Effector memory CD4-positive, alpha-beta T cell (primary cell): Measurements from ENCODE around the gene NOS3.

ENCODE experiments used
- DNase-seq, 3 donors: peaks; one replicate each; pipeline ENCODE4 v3.0.0-alpha.2; 2020
- H3K27ac ChIP-seq: 2 replicates; pipeline ENCODE4 v1.7.0; 2013; ENCODE audit warnings: mild to moderate bottlenecking, low read length, moderate library complexity; ENCODE audit not compliant: insufficient read depth, poor library complexity, severe bottlenecking
- H3K27me3 ChIP-seq: replicated peaks from 2 replicates; pipeline ENCODE4 v1.7.0; 2013; ENCODE audit warnings: mild to moderate bottlenecking, low read length; ENCODE audit not compliant: insufficient read depth, control insufficient read depth, poor library complexity, severe bottlenecking
- H3K36me3 ChIP-seq: 2 replicates; pipeline ENCODE4 v1.7.0; 2013; ENCODE audit warnings: mild to moderate bottlenecking, low read length, moderate library complexity; ENCODE audit not compliant: control insufficient read depth, insufficient read depth
- H3K4me1 ChIP-seq: 2 replicates; pipeline ENCODE4 v1.7.0; 2013; ENCODE audit warnings: low read length, mild to moderate bottlenecking; ENCODE audit not compliant: control insufficient read depth, insufficient read depth, poor library complexity, severe bottlenecking
- H3K4me3 ChIP-seq: 2 replicates; pipeline ENCODE4 v1.7.0; 2013; ENCODE audit warnings: low read length, low read depth, mild to moderate bottlenecking; ENCODE audit not compliant: insufficient read depth, poor library complexity, severe bottlenecking
- H3K9me3 ChIP-seq: 2 replicates; pipeline ENCODE4 v1.7.0; 2013; ENCODE audit warnings: mild to moderate bottlenecking, low read length, moderate library complexity; ENCODE audit not compliant: control insufficient read depth

The NOS3 gene

DNA sequence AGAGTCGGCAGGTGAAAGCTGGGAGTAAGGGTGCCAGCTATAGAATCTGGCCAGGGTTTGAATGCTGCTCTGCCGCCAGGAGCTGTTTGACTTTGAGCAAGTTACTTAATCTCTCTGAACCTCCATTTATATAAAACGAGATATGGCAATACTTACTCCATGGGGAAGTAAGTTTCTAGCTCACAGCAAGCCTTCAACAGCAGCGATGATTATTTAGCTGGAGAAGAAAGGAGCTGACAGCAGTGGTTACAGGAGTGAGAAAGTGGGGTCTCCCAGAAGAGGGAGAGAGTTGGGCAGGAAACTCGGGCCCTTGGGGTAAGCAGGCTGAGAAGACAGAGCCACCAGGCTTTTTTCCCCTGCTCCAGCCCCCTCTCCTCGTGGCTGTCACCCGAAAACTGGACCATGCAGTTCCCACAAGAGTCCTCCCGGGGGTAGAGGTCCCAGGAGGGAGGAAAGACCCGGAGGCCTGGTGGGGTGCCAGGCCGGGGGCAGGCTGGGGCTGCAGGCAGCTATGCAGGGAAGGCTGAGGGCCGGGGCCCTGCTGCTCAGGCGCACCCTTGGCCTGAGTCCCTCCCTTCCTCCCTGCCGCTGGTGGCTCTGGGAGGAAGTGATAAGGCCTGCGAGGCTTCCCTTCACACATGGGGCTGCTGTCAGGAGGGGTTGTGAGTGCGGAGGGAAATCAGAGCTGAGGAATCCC lies 3.5 kb downstream of the NOS3 start:
- Histone ChIP-seq H3K4me1 (peaks cover 43% of the 10 kb centered on the region), H3K27me3 (no peaks in the 10 kb centered on the region), H3K36me3 (no peaks in the 10 kb centered on the region), H3K4me3 (peak overlapping the region; percentile 32), H3K27ac (peak overlapping the region; percentile 47), H3K9me3 (peaks cover 10% of the 10 kb centered on the region)
- no peak for DNase-seq

- no peak for DNase-seq
- Histone ChIP-seq H3K9me3 (peaks cover 5% of the 10 kb centered on the region), H3K27ac (peak overlapping the region; percentile 47), H3K4me1 (peaks cover 48% of the 10 kb centered on the region), H3K4me3 (peak overlapping the region; percentile 32), H3K27me3 (no peaks in the 10 kb centered on the region), H3K36me3 (no peaks in the 10 kb centered on the region)
Measured at GRCh38 chr7:150994838-150995510, 4.2 kb downstream of the NOS3 start.

DNA sequence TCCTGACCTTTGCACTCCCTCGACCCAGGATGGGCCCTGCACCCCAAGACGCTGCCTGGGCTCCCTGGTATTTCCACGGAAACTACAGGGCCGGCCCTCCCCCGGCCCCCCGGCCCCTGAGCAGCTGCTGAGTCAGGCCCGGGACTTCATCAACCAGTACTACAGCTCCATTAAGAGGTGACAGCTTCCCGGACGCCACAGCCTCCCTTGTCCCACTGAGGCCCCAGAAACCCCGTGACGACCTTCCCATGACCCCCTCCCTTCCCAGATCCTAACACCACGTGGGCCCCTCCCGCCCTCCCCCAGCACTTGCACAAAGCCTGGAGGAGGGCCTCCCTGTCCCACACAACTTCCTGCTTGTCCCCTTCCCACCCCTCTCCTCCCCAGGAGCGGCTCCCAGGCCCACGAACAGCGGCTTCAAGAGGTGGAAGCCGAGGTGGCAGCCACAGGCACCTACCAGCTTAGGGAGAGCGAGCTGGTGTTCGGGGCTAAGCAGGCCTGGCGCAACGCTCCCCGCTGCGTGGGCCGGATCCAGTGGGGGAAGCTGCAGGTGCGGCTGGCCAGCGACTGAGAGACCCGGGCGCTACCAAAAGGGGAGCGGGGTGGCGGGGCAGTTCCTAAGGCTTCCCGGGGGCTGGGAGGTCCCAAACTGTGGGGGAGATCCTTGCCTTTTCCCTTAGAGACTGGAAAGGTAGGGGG lies 5.7 kb downstream of the NOS3 start:
- no peak for DNase-seq
- peaks cover 2% of the 10 kb centered on the region for H3K36me3 ChIP-seq
- H3K9me3 ChIP-seq = no peaks in the 10 kb centered on the region
- no peak overlapping the region for H3K4me3 ChIP-seq
- no peaks in the 10 kb centered on the region for H3K27me3 ChIP-seq
- H3K27ac ChIP-seq = no peak overlapping the region
- peaks cover 48% of the 10 kb centered on the region for H3K4me1 ChIP-seq

GRCh38 chr7:150997075-150997511 lies 6.3 kb downstream of the NOS3 start:
- DNase-seq = no peak
- Histone ChIP-seq H3K4me3 (no peak overlapping the region), H3K4me1 (peaks cover 48% of the 10 kb centered on the region)

DNA sequence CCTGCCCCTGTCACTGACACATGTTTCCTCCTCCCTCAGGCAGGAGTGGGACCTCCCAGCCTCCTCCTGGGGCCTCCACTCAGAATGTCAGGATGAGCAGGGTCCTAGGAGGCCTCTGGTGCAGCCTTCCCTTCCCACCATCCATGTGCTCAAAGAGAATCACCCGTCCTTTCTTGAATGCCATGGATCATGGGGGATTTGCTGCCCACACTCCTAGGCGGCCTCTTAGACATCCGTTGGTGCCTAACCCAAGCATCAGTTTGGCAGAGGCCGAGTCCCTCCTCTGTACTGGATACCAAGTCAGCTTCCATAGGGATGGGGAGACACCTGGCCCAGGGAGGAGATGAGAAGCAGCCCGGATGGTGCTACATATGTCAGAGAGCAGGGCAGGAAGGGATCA lies 7.0 kb downstream of the NOS3 start:
- no peak for DNase-seq
- Histone ChIP-seq H3K4me1 (peaks cover 48% of the 10 kb centered on the region), H3K4me3 (no peak overlapping the region), H3K36me3 (peaks cover 7% of the 10 kb centered on the region), H3K27me3 (no peaks in the 10 kb centered on the region), H3K27ac (no peak overlapping the region), H3K9me3 (no peaks in the 10 kb centered on the region)

More at GRCh38 chr7:150997075-150997511, 6.3 kb downstream of the NOS3 start:
- Histone ChIP-seq H3K27ac (no peak overlapping the region), H3K9me3 (no peaks in the 10 kb centered on the region), H3K36me3 (peaks cover 7% of the 10 kb centered on the region), H3K27me3 (no peaks in the 10 kb centered on the region)

GRCh38 chr7:150998341-150998740 lies 7.5 kb downstream of the NOS3 start:
- no peak for DNase-seq
- H3K36me3 ChIP-seq = peaks cover 7% of the 10 kb centered on the region
- H3K27me3 ChIP-seq = no peaks in the 10 kb centered on the region
- H3K4me1 ChIP-seq = peaks cover 48% of the 10 kb centered on the region
- no peaks in the 10 kb centered on the region for H3K9me3 ChIP-seq
- H3K27ac ChIP-seq = no peak overlapping the region
- no peak overlapping the region for H3K4me3 ChIP-seq

DNA sequence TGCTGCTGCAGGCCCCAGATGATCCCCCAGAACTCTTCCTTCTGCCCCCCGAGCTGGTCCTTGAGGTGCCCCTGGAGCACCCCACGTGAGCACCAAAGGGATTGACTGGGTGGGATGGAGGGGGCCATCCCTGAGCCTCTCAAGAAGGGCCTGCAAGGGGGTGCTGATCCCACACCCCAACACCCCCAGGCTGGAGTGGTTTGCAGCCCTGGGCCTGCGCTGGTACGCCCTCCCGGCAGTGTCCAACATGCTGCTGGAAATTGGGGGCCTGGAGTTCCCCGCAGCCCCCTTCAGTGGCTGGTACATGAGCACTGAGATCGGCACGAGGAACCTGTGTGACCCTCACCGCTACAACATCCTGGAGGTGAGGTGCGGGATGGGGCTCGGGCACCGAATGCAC lies 8.2 kb downstream of the NOS3 start:
- Histone ChIP-seq H3K9me3 (no peaks in the 10 kb centered on the region), H3K27me3 (no peaks in the 10 kb centered on the region), H3K27ac (peak overlapping the region; percentile 22), H3K36me3 (peaks cover 7% of the 10 kb centered on the region), H3K4me1 (peaks cover 46% of the 10 kb centered on the region), H3K4me3 (no peak overlapping the region)
- no peak for DNase-seq

DNA sequence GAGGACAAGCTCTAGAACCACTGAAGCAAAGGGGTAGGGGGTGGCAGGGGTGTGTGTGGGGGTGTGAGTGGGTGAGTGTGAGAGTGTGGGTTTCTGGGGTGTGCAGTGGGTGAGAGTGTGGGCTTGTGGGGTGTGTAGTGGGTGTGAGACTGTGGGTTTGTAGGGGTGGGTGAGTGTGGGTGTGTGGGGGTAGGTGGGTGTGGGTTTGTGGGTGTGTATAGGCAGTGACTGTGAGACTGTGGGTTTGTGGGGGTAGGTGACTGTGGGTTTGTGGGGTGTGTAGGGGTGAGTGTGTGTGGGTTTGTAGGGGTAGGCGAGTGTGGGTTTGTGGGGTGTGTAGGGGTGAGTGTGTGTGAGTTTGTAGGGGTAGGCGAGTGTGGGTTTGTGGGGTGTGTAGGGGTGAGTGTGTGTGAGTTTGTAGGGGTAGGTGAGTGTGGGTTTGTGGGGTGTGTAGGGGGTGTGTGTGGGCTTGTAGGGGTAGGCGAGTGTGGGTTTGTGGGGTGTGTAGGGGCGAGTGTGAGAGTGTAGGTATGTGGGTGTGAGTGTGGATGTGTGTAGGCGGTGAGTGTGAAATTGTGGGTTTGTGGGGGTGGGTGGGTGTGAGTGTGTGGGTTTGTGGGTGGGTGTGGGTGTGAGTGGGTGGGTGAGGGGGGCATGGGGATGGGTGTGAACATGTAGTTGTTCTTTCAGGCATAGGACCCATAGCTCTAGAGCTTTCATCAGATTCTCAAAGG lies 8.8 kb downstream of the NOS3 start:
- DNase-seq = no peak
- no peaks in the 10 kb centered on the region for H3K27me3 ChIP-seq

DNA sequence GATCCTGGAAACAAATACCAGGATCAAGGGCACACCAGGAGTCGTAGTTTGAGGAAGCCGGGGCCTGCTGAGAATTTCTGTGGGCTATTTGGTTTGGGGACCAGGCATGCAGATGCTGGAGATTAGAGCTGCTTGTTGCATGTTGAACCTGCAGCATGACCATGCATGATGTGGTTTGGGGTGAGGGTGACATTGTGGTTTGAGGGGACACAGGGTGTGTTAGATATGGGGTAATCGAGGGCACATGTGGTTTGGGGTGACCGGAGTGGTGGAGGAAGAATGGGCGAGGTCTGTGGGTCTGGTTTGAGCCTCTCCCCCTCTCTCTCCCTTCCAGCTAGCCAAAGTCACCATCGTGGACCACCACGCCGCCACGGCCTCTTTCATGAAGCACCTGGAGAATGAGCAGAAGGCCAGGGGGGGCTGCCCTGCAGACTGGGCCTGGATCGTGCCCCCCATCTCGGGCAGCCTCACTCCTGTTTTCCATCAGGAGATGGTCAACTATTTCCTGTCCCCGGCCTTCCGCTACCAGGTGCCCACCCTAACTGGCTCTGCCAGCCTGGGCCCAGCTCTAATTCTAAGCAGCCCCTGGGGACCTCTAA lies 10.2 kb downstream of the NOS3 start:
- Histone ChIP-seq H3K4me3 (no peak overlapping the region), H3K9me3 (no peaks in the 10 kb centered on the region), H3K27me3 (no peaks in the 10 kb centered on the region), H3K27ac (no peak overlapping the region), H3K4me1 (peaks cover 32% of the 10 kb centered on the region), H3K36me3 (peaks cover 7% of the 10 kb centered on the region)
- DNase-seq = no peak

More for the DNA sequence above, 8.8 kb downstream of the NOS3 start:
- Histone ChIP-seq H3K9me3 (no peaks in the 10 kb centered on the region), H3K4me3 (no peak overlapping the region), H3K36me3 (peaks cover 7% of the 10 kb centered on the region), H3K4me1 (peaks cover 39% of the 10 kb centered on the region), H3K27ac (peak overlapping the region; percentile 22)
